Activated B cell treated with CpG ODN at 0.5 μM for 24 hours (primary cell): ENCODE results near the gene LRGUK. TPM values are rescaled to one million over a fixed set of nuclear protein-coding genes. Genes with fewer than 3 reads are reported as not detected.

ENCODE experiments used
- ATAC-seq: fragments of 200-7000 bp; cut with Tn5 transposase; one replicate; pipeline ENCODE4 v1.10.0; 2021; ENCODE audit warnings: low read depth, mild to moderate bottlenecking, moderate library complexity
- CTCF ChIA-PET: fragments of 350-600 bp; sonication (Branson Sonifier 250); formaldehyde crosslinking; loops from one replicate; lab custom pipeline; 2021; ENCODE audit warnings: antibody characterized with exemption; lab: Charles Lee
- POLR2A ChIA-PET: fragments of 350-600 bp; sonication (Branson Sonifier 250); formaldehyde crosslinking; loops from one replicate; lab custom pipeline; 2021; ENCODE audit warnings: antibody characterized with exemption; lab: Charles Lee
- DNase-seq: peaks from one replicate; pipeline ENCODE4 v3.0.0; 2022
- H3K27ac Mint-ChIP-seq: one replicate; pipeline ENCODE4 v1.8.0; 2020; ENCODE audit warnings: mixed read lengths
- H3K27me3 Mint-ChIP-seq: one replicate; pipeline ENCODE4 v1.8.0; 2021; ENCODE audit warnings: mixed read lengths
- H3K36me3 Mint-ChIP-seq: one replicate; pipeline ENCODE4 v1.8.0; 2021; ENCODE audit warnings: low read depth, mixed read lengths
- H3K4me1 Mint-ChIP-seq: one replicate; pipeline ENCODE4 v1.8.0; 2021; ENCODE audit warnings: mixed read lengths
- H3K4me3 Mint-ChIP-seq: one replicate; pipeline ENCODE4 v1.8.0; 2020; ENCODE audit warnings: mild to moderate bottlenecking, mixed read lengths
- H3K9me3 Mint-ChIP-seq: one replicate; pipeline ENCODE4 v1.8.0; 2020; ENCODE audit warnings: mixed read lengths
- intact Hi-C: fragments of 100-400 bp; cut with micrococcal nuclease; formaldehyde crosslinking; loops from one replicate; pipeline ENCODE4 v1.15.1; 2024
- total RNA-seq: library from RNA; stranded (reverse); gene quantifications from 2 replicates; pipeline ENCODE4 v1.2.3, GENCODE V29; 2022
- TF ChIP-seq, protein P1 (sequence below): fragments of 200-600 bp; IDR thresholded peaks from one replicate; pipeline ENCODE4 v1.8.0; 2022; ENCODE audit warnings: antibody characterized with exemption, mild to moderate bottlenecking

The LRGUK gene
- total RNA-seq, 1 donor from 2014 or later = 1.0 TPM

DNA sequence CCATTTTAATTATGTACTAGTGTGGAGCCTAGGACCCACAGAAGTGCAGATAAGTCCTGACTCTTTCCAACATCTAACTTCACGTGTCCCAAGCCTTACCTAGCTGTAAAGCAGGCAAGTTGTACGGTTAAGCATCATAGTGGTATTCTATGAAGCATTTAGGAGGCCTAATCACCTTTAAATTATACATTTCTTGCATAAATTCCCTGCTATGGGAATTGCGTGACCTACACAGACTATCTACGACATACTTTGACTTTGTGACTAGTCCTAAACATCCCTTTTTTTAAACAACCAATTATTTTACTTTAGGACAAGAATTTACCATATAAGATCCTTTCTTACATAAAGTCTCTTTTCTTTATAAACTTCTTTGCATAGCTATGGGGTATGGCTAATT, 37.7 kb upstream of the LRGUK start:
- intact Hi-C loops = loop anchor here (5.0 kb wide), 1 partner anchor 38 kb away; the partner anchor contains the start of gene LRGUK
- no peak overlapping the region for H3K27ac Mint-ChIP-seq
- H3K4me3 Mint-ChIP-seq = no peak overlapping the region
- peaks cover 2% of the 10 kb centered on the region for H3K36me3 Mint-ChIP-seq
- ATAC-seq (no peak), DNase-seq (no peak)
- H3K4me1 Mint-ChIP-seq = peaks cover 10% of the 10 kb centered on the region
- H3K27me3 Mint-ChIP-seq = peaks cover 4% of the 10 kb centered on the region
- TF ChIP-seq, protein P1, sequence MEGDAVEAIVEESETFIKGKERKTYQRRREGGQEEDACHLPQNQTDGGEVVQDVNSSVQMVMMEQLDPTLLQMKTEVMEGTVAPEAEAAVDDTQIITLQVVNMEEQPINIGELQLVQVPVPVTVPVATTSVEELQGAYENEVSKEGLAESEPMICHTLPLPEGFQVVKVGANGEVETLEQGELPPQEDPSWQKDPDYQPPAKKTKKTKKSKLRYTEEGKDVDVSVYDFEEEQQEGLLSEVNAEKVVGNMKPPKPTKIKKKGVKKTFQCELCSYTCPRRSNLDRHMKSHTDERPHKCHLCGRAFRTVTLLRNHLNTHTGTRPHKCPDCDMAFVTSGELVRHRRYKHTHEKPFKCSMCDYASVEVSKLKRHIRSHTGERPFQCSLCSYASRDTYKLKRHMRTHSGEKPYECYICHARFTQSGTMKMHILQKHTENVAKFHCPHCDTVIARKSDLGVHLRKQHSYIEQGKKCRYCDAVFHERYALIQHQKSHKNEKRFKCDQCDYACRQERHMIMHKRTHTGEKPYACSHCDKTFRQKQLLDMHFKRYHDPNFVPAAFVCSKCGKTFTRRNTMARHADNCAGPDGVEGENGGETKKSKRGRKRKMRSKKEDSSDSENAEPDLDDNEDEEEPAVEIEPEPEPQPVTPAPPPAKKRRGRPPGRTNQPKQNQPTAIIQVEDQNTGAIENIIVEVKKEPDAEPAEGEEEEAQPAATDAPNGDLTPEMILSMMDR = no peak
- CTCF ChIA-PET = no interaction called here
- POLR2A ChIA-PET = no interaction called here
- H3K9me3 Mint-ChIP-seq = peaks cover 28% of the 10 kb centered on the region

DNA sequence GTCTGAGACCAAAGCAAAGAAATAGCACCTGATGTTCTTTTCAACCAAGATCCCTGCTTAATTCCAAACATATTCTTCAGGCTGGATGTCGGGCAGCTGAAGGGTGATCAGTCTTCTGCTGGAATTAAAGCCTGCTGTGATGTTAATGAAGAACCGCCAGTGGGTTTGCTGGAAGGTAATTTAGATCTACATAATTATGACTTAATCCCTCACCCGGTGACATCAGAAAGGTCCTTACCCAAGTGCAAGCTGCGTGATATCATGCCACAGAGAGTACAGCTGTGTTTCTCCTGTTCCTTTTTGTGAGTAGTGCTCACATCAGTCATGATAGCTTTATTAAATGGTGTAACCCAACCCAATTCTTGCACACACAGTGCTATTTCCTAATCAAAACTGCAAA, 29.1 kb upstream of the LRGUK start:
- POLR2A ChIA-PET = no interaction called here
- TF ChIP-seq, protein P1 = no peak
- no peak overlapping the region for H3K4me3 Mint-ChIP-seq
- intact Hi-C loops = no loop called here
- ATAC-seq (no peak), DNase-seq (no peak)
- H3K9me3 Mint-ChIP-seq = peaks cover 14% of the 10 kb centered on the region
- H3K4me1 Mint-ChIP-seq = peaks cover 1% of the 10 kb centered on the region
- H3K27me3 Mint-ChIP-seq = peaks cover under 1% of the 10 kb centered on the region
- CTCF ChIA-PET = no interaction called here
- no peaks in the 10 kb centered on the region for H3K36me3 Mint-ChIP-seq
- no peak overlapping the region for H3K27ac Mint-ChIP-seq

DNA sequence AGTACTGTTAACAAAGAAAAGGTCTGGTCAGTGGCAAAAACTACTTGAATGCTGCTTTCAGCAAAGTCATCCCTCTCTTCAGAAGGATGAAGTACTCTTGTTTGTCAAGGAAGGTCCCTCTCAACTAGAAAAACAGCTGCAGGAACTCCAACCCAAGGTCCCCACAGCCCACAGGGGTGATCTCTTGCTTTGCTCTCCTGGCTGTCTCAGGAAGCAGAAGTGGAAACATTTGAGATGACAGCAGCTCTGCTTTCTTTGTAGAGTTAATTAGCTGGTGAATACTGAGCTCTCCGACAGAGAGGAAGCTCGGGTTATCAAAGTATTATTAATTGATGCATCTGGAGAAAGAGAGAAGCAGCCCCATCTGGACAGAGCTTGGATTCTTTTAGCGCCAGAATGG, 25.4 kb upstream of the LRGUK start:
- Mint-ChIP-seq H3K9me3 (no peaks in the 10 kb centered on the region), H3K27ac (no peak overlapping the region), H3K27me3 (no peaks in the 10 kb centered on the region), H3K36me3 (no peaks in the 10 kb centered on the region), H3K4me1 (peaks cover 1% of the 10 kb centered on the region), H3K4me3 (no peak overlapping the region)
- ChIA-PET CTCF (no interaction called here), POLR2A (no interaction called here)
- ATAC-seq (no peak), DNase-seq (no peak)
- intact Hi-C loops = no loop called here
- TF ChIP-seq, protein P1 = no peak

DNA sequence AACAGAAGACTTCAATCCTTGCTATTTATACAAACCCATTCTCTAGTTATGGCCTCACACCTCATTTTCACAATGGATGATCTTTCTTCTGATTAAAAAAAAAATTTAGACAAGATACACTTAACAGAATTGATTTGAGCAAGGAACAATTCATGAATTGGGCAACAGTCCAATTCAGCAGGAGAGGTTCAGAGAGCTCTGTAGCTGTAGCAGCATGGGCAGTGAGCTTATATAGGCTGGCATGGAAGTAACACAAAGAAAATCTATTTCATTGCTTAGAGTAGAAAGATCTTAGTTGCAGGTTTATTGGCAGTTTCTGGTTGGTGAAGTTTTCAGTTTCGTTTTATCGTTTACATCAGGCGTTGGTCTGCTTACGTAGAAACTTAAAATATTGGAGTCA, 23.0 kb upstream of the LRGUK start:
- TF ChIP-seq, protein P1 = no peak
- Mint-ChIP-seq H3K27ac (no peak overlapping the region), H3K9me3 (no peaks in the 10 kb centered on the region), H3K4me1 (peaks cover 1% of the 10 kb centered on the region), H3K4me3 (no peak overlapping the region), H3K36me3 (no peaks in the 10 kb centered on the region), H3K27me3 (no peaks in the 10 kb centered on the region)
- ChIA-PET CTCF (no interaction called here), POLR2A (no interaction called here)
- intact Hi-C loops = no loop called here
- DNase-seq (no peak), ATAC-seq (no peak)

DNA sequence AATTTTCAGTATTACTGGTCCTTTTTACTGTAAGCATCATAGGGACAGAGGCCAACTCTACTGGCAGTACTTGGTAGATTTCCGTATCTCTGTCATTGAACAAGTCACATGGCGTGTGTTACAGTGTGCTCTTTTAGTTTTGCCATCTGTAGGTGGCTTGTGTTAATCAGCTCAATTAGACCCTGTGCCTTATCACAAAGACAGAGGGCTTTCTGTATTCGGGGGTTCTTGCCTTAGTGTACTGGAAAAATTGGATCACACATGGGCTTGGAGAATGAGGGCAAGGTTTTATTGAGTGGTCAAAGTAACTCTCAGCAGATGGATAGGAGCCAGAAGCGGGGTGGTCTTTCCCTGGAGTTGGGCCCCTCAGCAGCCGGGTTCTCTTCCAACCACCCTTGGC, 21.3 kb upstream of the LRGUK start:
- no peak for DNase-seq
- ChIA-PET POLR2A (no interaction called here), CTCF (no interaction called here)
- no peaks in the 10 kb centered on the region for H3K9me3 Mint-ChIP-seq
- no peaks in the 10 kb centered on the region for H3K36me3 Mint-ChIP-seq
- H3K4me3 Mint-ChIP-seq = no peak overlapping the region
- peaks cover 1% of the 10 kb centered on the region for H3K4me1 Mint-ChIP-seq
- no peak for ATAC-seq
- intact Hi-C loops = no loop called here
- no peaks in the 10 kb centered on the region for H3K27me3 Mint-ChIP-seq
- TF ChIP-seq, protein P1 = no peak
- H3K27ac Mint-ChIP-seq = no peak overlapping the region
